ENCODE measurements around the gene NFIC.

DNA sequence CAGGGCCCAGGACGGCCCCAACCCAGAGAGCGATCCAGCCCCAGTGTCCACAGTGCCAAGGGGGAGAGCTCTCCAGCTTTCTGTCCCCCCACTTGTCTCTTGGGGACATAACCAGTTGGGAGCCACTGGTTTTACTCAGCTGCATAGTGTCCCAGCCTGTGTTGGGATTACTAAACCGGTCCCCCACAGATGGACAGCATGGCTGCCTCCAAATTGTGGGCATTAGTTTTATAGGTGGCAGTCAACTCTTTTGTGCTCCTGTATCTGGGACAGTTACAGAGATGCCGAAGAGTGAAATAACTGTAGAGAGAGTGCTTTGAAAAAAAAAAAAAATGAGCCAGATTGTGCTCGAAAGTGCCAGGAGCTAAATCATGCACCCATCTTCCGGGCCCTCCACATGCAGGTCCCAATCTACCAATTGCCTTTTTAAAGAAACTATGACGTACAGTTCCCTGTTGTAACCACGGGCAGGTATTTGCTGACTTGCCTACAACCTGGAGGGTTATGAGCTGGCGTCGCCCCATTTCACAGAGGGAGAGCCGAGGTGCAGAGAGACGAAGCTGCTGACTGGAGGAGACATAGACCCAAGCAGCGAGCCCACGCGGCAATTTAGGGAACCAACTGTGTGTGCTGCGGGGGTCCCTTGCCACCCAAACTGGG is 2.4 kb upstream of the NFIC start:
- TF ChIP-seq CTCF (conservative IDR thresholded peaks at IDR 0.05; ENCODE audit: low read length) (no peak), EZH2phosphoT487 (IDR thresholded peaks at IDR 0.05; ENCODE audit: borderline replicate concordance, low read depth, low read length) (no peak)
